GM12892 (cell line): Measurements from ENCODE around the gene NAB1.

Experiments
- DNase-seq: peaks from one replicate; pipeline ENCODE4 v3.0.0; 2011; ENCODE audit not compliant: insufficient read length
- FAIRE-seq: peaks from 2 replicates; lab custom pipeline; 2011; peaks lifted over from hg19 to GRCh38; lab: Jason Lieb, UNC
- POLR2A ChIP-seq: IDR thresholded peaks from 2 replicates; pipeline ENCODE4 v1.6.1; 2011; ENCODE audit warnings: low read depth, low read length, control low read depth
- POLR2AphosphoS5 ChIP-seq: IDR thresholded peaks from 2 replicates; pipeline ENCODE4 v1.6.1; 2011; ENCODE audit warnings: low read depth, low read length, control low read depth
- TAF1 ChIP-seq: IDR thresholded peaks from 2 replicates; pipeline ENCODE4 v1.6.1; 2011; ENCODE audit warnings: low read depth, mild to moderate bottlenecking, control low read depth, low read length, borderline replicate concordance

Gene NAB1

GRCh38 chr2:190659553-190659952 lies 10.7 kb downstream of the NAB1 start:
- no peak for TF ChIP-seq POLR2AphosphoS5
- TF ChIP-seq POLR2A = no peak
- FAIRE-seq (no peak), DNase-seq (no peak)

GRCh38 chr2:190662754-190663153 lies 13.9 kb downstream of the NAB1 start:
- DNase-seq = no peak
- peak; percentile 72 for FAIRE-seq
- TF ChIP-seq POLR2AphosphoS5 (no peak), TAF1 (no peak), POLR2A (no peak)

GRCh38 chr2:190663348-190663747 lies 14.5 kb downstream of the NAB1 start:
- no peak for DNase-seq
- no peak for FAIRE-seq
- no peak for TF ChIP-seq TAF1
- no peak for TF ChIP-seq POLR2AphosphoS5
- no peak for TF ChIP-seq POLR2A

- FAIRE-seq (no peak), DNase-seq (no peak)
- TF ChIP-seq POLR2A (no peak), POLR2AphosphoS5 (no peak), TAF1 (no peak)
Measured at GRCh38 chr2:190663839-190664238, 15.0 kb downstream of the NAB1 start.

GRCh38 chr2:190664240-190664639 lies 15.4 kb downstream of the NAB1 start:
- DNase-seq = no peak
- TF ChIP-seq TAF1 (no peak), POLR2AphosphoS5 (no peak), POLR2A (no peak)
- no peak for FAIRE-seq

GRCh38 chr2:190666895-190667294 lies 18.0 kb downstream of the NAB1 start:
- TF ChIP-seq POLR2AphosphoS5 (no peak), POLR2A (no peak), TAF1 (no peak)
- FAIRE-seq (no peak), DNase-seq (no peak)

- FAIRE-seq (peak; percentile 85), DNase-seq (no peak)
- TF ChIP-seq TAF1 (no peak), POLR2A (no peak), POLR2AphosphoS5 (no peak)
Measured at GRCh38 chr2:190668892-190669291, 20.0 kb downstream of the NAB1 start.

- DNase-seq (no peak), FAIRE-seq (peak; percentile 97)
- TF ChIP-seq POLR2A = no peak
- no peak for TF ChIP-seq TAF1
- no peak for TF ChIP-seq POLR2AphosphoS5
Measured at GRCh38 chr2:190670182-190670946, 21.5 kb downstream of the NAB1 start.

- DNase-seq (no peak), FAIRE-seq (peak; percentile 93)
- no peak for TF ChIP-seq POLR2AphosphoS5
- no peak for TF ChIP-seq POLR2A
- TF ChIP-seq TAF1 = no peak
Measured at GRCh38 chr2:190674966-190675650, 26.2 kb downstream of the NAB1 start.

GRCh38 chr2:190677255-190677654 lies 28.4 kb downstream of the NAB1 start:
- peak; percentile 33 for FAIRE-seq
- no peak for DNase-seq
- no peak for TF ChIP-seq POLR2A
- TF ChIP-seq TAF1 = no peak
- TF ChIP-seq POLR2AphosphoS5 = no peak

GRCh38 chr2:190678444-190679162 lies 29.7 kb downstream of the NAB1 start:
- FAIRE-seq = peak; percentile 97
- TF ChIP-seq TAF1 (peak; percentile 56; the same call in 1 of the 2 replicates), POLR2A (peak; percentile 41), POLR2AphosphoS5 (peak; percentile 78)
- DNase-seq = no peak

GRCh38 chr2:190679391-190679790 lies 30.5 kb downstream of the NAB1 start:
- no peak for FAIRE-seq
- no peak for TF ChIP-seq POLR2AphosphoS5
- no peak for TF ChIP-seq POLR2A
- no peak for TF ChIP-seq TAF1
- DNase-seq = no peak
